DMS 273 (cell line): ENCODE results near the gene MAOB.
A peak's percentile ranks its signal among the peaks of the same experiment; 100 is the strongest.
"Not testable (repeated sequence)": the region's sequence is repeated elsewhere in the genome, so short reads cannot be mapped to it uniquely, and the experiment has no call there.

ENCODE experiments used
- DNase-seq: peaks from one replicate; lab custom pipeline; 2025; ENCODE audit not compliant: unreplicated experiment; lab: John Stamatoyannopoulos, UW

The MAOB gene

GRCh38 chrX:43882294-43882681 lies at the start of gene MAOB:
MAOB (minus strand) TSS chrX:43882450; CDS start chrX:43882299, 151 bp downstream.
- DNase-seq, result peak; percentile 26

DNA sequence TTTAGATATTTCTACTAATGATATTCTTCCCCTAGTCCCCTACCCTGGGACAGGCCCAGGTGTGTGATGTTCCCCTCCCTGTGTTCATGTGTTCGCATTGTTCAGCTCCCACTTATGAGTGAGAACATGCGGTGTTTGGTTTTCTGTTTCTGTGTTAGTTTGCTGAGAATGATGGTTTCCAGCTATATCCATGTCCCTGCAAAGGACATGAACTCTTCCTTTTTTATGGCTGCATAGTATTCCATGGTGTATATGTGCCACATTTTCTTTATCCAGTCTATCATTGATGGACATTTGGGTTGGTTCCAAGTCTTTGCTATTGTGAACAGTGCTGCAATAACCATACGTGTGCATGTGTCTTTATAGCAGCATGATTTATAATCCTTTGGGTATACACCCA lies 39.8 kb upstream of the MAOB start:
- not testable (repeated sequence) for DNase-seq

- DNase-seq, result not testable (repeated sequence)
These were observed 28.5 kb upstream of the MAOB start for GRCh38 chrX:43910772-43911171.

DNA sequence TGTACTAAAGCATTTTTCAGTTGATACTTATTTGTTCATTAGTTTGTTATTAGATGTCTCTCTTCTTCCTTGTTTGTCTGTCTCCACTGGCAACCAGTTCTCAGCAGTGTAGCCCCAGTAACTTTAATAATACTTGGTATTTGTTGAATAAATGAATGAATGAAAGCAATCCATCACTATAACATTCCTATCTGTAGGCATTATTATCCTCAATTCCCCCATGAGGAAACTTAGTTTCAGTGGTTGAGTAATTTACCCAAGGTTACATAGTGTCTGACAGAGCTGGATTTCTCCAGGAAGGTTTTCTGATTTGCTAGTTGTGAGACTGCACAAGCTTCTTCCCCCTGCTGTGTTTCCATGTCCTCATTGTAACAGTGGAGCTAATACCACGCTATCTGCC lies 27.8 kb upstream of the MAOB start:
- no peak for DNase-seq

DNA sequence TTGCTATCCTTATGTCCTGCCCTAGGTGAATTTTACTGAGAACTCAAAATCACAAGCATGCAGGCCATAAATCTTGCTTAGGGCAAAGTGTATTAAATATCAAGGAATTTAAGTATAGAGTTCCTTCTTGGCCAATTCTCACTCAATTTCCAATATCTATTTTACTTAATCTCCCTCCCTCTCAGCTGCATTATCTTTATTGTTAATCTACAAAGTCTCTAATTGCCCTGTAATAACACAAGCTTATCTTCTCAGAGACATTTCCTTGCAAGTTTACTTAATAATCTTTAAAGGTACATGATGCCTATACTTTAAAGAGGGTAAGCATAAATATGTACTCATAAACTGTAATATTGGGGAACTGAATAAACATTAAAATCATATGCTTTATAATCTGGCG lies 26.9 kb upstream of the MAOB start:
- no peak for DNase-seq

DNA sequence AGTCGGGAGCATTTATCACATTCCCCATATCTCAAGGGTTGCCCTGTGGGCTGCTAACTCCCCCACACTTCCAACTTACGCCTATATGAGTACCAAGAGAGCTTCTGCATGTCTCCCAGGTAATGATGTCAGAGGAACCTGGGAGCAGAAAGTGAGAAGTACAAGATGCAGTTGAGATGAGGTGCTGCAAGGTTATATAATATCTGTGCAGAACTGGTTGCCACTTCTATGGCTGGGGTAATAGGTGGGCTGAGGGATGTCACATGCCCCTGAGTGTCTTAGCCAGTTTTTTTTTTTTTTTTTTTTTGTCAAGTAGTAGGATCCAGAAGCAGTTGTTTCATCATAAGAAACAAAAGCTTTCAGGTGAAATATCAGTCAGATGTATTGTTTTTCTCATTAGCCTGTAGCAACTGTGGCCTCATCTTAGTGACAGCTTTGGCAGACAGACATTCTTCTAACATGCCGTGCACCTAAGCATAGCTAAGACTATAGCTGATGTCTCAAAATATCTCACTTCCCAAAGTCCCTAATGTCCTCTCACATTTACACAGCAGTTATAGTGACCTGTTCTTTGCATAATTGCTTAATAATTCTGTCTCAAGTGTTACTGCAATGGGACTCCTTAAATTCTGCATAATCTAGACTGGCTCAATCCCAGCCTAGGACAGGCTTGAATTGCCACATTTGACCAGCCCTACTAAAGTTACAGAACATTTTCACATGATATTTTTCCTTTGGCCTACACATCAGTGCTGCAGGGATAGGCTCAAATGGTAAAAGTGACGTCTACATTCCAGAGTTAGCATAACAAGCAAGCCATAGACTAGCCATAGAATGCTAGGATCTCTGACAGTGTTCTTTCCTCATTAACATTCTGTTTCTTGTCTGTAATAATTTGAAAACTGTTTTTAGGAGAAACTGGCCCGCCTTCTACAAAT lies 17.9 kb upstream of the MAOB start:
- no peak for DNase-seq

- DNase-seq, result no peak
These were observed 16.3 kb upstream of the MAOB start for GRCh38 chrX:43898406-43899035.

- DNase-seq, result no peak
These were observed 15.0 kb upstream of the MAOB start for GRCh38 chrX:43897290-43897689.

DNA sequence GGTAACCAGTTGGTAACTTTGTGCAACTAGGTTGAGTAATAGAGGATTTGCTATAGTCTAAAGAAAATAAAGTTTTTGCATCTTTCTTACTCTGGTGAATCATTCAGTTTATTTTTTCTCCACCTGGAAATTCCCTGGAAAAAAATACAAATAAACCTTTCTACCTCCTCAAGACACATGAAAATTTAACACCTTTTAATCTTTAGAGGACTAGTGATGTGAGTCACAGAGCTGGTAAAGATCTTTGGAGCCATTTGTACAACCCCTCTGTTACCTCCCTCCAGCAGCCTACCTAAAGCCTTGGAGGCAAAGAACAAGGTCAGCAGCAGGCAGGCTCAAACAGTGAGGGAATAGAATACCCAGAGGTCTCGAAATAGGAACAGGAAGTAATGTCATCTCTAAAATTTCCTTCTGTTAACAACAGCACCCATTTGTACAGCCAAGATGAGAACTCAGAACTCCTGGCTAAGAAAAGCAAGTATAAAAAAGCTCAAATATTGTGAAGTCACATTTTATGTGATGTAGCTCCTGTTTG lies 10.2 kb upstream of the MAOB start:
- no peak for DNase-seq

GRCh38 chrX:43885617-43886016 lies 3.4 kb upstream of the MAOB start:
- DNase-seq, result no peak

GRCh38 chrX:43881410-43882293 lies 598 bp downstream of the MAOB start:
- DNase-seq, result no peak

- DNase-seq, result no peak
These were observed 1.8 kb downstream of the MAOB start for GRCh38 chrX:43880425-43880824.

GRCh38 chrX:43878906-43879526 lies 3.2 kb downstream of the MAOB start:
- no peak for DNase-seq

GRCh38 chrX:43876680-43877079 lies 5.6 kb downstream of the MAOB start:
- no peak for DNase-seq

DNA sequence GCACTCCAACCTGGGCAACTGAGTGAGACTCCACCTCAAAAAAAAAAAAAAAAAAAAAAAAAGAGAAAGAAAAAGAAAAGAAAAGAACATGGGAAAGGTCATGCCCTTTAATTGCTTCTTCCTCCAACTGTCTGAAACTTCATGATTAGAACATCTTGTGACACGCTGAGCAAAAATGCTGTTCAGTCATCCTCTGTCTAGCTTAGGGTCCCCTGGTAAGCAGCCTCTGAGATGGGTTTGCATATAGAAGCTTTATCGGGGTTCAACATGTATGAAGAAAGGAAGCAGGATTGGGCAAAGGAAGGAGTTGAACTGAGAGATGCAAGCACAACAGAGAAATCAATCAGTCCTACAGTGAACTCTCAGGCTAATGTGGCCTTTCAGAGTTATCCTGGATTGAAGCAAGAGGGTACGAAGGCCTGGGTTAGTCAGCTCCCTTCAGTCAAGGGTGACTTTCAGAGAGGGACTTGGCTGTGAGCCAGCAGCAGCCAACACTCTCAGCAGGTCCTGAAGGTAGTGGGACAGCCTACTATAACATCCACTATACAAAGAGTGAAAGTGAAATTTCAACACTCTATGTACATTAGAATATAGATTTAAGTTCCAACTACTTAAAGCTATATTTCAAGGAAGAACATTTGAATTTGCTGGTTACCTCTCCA lies 11.4 kb downstream of the MAOB start:
- no peak for DNase-seq

DNA sequence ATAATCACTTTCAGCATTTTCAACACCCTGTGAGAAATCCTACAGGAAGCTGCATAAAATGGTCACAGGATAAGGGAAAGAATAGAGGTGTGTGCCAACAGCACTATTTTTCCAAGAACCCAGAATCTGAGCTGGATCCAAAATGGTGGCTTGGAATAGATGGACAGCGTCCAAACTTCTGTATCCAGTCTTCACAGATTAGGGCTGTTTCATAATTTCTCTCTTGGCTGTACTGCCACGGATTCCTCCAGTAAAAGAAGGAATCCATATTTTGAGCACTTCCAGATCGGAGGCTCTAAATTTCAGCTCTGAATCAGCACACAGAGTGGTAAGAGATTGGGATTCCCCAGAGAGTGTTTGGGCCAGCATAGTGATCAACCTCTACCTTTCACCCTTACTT lies 12.2 kb downstream of the MAOB start:
- DNase-seq, result no peak

DNA sequence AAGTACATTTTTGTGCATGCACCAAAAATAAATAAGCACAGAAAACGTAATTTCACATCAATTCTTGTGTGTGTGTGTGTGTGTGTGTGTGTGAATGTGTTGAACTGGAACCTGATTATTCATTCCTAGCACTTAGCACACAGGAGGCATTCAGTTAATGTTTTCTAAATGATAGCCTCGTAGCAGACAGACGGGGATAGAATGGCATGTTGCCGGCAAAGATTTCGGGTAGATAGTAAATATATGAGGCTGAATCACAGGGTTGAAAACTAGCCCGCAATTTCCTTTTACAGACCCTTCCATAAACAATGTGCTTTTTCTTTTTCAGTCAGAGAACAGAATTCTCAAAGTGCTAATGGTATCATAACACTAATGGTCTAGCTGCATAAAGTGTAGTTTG lies 13.5 kb downstream of the MAOB start:
- DNase-seq, result no peak

DNA sequence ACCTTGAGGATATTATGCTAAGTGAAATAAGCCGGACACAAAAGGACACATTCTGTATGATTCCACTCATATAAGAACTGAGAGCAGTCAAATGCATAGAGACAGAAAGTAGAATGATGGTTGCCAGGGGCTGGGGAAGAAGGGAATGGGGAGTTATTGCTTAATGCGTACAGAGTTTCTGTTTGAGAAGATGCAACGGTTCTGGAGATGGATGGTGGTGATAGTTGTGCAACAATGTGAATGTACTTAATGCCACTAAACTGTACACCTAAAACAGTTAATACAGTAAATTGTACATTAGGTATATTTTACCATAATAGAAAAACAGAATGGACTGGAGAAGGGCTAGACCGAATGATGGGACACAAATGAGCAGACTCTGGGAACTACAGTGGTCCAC lies 15.8 kb downstream of the MAOB start:
- DNase-seq, result no peak

- DNase-seq, result no peak
These were observed 16.5 kb downstream of the MAOB start for GRCh38 chrX:43865791-43866190.

DNA sequence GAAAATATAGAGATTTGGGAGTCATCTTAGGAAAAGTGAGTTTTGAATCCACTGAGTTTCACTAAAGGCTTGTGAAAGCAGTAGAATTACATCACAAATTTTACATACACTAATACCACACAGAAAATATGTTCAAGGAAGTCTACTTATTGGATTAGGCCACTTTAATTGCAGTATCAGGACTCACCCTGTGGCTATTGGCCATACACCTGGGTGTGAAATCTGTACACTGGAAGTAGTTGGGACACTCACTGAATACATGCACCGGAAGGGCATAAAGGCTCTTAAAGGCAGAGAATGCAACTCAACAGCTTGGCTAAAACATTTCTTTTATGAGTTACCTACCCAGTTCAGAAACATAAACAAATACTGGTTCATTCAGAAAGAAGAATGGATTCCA lies 19.8 kb downstream of the MAOB start:
- no peak for DNase-seq
